Parathyroid adenoma (tissue), 2 donors: ENCODE measurements around the gene TOP1.

Experiments
- H2AFZ ChIP-seq: fragments of 300-600 bp; sonication (generic); one replicate; pipeline ENCODE4 v1.7.0; 2017; ENCODE audit warnings: antibody characterized with exemption, mild to moderate bottlenecking
- H3K27ac ChIP-seq: fragments of 300-600 bp; sonication (generic); one replicate; pipeline ENCODE4 v1.7.0; 2017
- H3K27me3 ChIP-seq: fragments of 300-600 bp; sonication (generic); one replicate; pipeline ENCODE4 v1.7.0; 2017; ENCODE audit warnings: low read length; ENCODE audit not compliant: control insufficient read depth, insufficient read depth
- H3K36me3 ChIP-seq: fragments of 300-600 bp; sonication (generic); one replicate; pipeline ENCODE4 v1.7.0; 2017; ENCODE audit warnings: low read length; ENCODE audit not compliant: control insufficient read depth, insufficient read depth
- H3K4me1 ChIP-seq: fragments of 300-600 bp; sonication (generic); one replicate; pipeline ENCODE4 v1.7.0; 2017; ENCODE audit warnings: control low read depth
- H3K4me2 ChIP-seq: fragments of 300-600 bp; sonication (generic); one replicate; pipeline ENCODE4 v1.7.0; 2017; ENCODE audit warnings: low read length
- H3K4me3 ChIP-seq: fragments of 300-600 bp; sonication (generic); one replicate; pipeline ENCODE4 v1.7.0; 2017; ENCODE audit warnings: low read depth, low read length
- H3K79me2 ChIP-seq: fragments of 300-600 bp; sonication (generic); one replicate; pipeline ENCODE4 v1.7.0; 2017; ENCODE audit warnings: control low read depth
- H3K9ac ChIP-seq: fragments of 300-600 bp; sonication (generic); one replicate; pipeline ENCODE4 v1.7.0; 2017; ENCODE audit warnings: mild to moderate bottlenecking
- H3K9me3 ChIP-seq: fragments of 300-600 bp; sonication (generic); one replicate; pipeline ENCODE4 v1.7.0; 2017; ENCODE audit warnings: low read length; ENCODE audit not compliant: control insufficient read depth
- TF ChIP-seq, protein P1 (sequence below): fragments of 300-600 bp; sonication (generic); IDR thresholded peaks from one replicate; pipeline ENCODE4 v1.7.0; 2017; ENCODE audit warnings: antibody characterized with exemption, mild to moderate bottlenecking
- donor health status: primary hyperparathyroidism.

Gene TOP1

DNA sequence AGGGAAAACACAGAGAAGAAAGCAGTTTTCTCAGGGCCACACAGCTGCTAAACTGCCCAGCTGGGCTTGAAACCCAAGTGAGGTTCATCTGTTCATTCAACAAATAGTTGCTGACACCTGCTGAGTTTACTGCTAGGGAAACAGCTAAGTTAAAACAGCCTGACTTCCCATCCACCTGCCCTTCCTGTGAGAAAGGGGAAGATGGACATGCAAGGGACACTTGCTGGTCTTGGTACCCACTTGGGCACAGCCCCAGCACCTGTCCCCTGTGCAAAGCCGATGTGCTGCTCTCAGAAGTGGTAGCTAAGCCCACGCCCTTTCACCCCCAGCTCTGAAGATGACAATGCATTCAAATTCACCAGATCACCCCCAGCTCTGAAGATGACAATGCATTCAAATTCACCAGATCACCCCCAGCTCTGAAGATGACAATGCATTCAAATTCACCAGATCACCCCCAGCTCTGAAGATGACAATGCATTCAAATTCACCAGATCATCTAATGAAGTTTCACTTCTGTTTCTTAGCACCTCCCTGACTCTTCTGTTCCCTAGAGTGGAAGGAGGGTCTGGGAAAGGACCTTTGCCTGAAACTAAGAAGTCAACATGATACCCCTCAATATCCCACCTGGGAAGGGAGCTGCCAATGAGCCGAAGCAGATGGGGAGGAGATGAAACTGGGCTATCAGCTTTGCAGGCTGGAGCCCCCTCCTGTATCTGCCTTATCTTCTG is 46.0 kb upstream of the TOP1 start:
- no peak overlapping the region for H3K4me3 ChIP-seq
- no peak overlapping the region for H3K9ac ChIP-seq
- H3K27ac ChIP-seq, result no peak overlapping the region
- no peak overlapping the region for H3K4me2 ChIP-seq
- no peaks in the 10 kb centered on the region for H3K79me2 ChIP-seq
- no peaks in the 10 kb centered on the region for H3K4me1 ChIP-seq
- H2AFZ ChIP-seq, result no peak overlapping the region
- no peaks in the 10 kb centered on the region for H3K9me3 ChIP-seq
- H3K36me3 ChIP-seq, result no peaks in the 10 kb centered on the region
- no peaks in the 10 kb centered on the region for H3K27me3 ChIP-seq
- TF ChIP-seq, protein P1, sequence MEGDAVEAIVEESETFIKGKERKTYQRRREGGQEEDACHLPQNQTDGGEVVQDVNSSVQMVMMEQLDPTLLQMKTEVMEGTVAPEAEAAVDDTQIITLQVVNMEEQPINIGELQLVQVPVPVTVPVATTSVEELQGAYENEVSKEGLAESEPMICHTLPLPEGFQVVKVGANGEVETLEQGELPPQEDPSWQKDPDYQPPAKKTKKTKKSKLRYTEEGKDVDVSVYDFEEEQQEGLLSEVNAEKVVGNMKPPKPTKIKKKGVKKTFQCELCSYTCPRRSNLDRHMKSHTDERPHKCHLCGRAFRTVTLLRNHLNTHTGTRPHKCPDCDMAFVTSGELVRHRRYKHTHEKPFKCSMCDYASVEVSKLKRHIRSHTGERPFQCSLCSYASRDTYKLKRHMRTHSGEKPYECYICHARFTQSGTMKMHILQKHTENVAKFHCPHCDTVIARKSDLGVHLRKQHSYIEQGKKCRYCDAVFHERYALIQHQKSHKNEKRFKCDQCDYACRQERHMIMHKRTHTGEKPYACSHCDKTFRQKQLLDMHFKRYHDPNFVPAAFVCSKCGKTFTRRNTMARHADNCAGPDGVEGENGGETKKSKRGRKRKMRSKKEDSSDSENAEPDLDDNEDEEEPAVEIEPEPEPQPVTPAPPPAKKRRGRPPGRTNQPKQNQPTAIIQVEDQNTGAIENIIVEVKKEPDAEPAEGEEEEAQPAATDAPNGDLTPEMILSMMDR, result no peak

DNA sequence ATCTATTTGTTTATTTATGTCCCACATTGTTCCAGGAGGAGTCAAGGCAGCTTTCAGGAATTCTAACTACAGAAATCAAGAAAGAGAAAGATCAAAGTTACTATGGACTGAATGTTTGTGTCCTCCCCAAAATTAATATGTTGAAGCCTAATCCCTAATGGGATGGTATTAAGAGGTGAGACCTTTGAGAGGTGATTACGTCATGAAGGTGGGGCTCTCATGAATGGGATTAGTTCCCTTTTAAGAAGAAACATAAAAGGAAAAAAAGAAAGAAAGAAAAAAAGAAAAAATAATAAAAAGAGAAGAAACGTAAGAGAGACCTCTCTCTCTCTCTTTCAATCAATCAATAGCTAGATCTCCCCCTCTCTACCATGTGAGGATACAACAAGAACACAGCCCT is 44.7 kb upstream of the TOP1 start:
- no peak overlapping the region for H3K4me3 ChIP-seq
- no peak overlapping the region for H3K4me2 ChIP-seq
- TF ChIP-seq, protein P1, result no peak
- no peaks in the 10 kb centered on the region for H3K4me1 ChIP-seq
- H3K27ac ChIP-seq, result no peak overlapping the region
- H3K9me3 ChIP-seq, result no peaks in the 10 kb centered on the region
- no peaks in the 10 kb centered on the region for H3K27me3 ChIP-seq
- no peaks in the 10 kb centered on the region for H3K79me2 ChIP-seq
- H2AFZ ChIP-seq, result no peak overlapping the region
- no peaks in the 10 kb centered on the region for H3K36me3 ChIP-seq
- H3K9ac ChIP-seq, result no peak overlapping the region

DNA sequence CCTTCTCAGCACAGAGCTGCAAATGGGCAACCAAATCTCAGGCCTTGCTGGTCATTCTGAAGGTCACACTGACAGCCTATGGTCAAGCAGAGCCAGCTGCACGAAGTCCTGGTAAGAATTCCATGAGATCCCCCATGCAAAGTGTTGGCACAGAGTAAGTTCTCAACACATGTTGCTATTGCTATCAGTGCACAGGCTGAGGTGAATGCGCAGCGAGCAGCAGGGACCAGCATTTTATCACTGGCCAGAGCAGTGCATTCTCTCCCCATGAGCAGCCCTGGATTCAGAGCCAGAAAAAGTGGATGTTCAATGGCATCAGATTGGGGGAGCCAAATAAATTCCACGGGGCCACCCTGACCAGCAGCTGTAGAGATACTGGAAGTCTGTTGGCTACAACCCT is 44.1 kb upstream of the TOP1 start:
- Histone ChIP-seq H3K36me3 (no peaks in the 10 kb centered on the region), H3K79me2 (no peaks in the 10 kb centered on the region), H3K9ac (no peak overlapping the region), H3K9me3 (no peaks in the 10 kb centered on the region), H2AFZ (no peak overlapping the region), H3K4me2 (no peak overlapping the region), H3K27me3 (no peaks in the 10 kb centered on the region), H3K27ac (no peak overlapping the region), H3K4me1 (no peaks in the 10 kb centered on the region), H3K4me3 (no peak overlapping the region)
- TF ChIP-seq, protein P1, result no peak

DNA sequence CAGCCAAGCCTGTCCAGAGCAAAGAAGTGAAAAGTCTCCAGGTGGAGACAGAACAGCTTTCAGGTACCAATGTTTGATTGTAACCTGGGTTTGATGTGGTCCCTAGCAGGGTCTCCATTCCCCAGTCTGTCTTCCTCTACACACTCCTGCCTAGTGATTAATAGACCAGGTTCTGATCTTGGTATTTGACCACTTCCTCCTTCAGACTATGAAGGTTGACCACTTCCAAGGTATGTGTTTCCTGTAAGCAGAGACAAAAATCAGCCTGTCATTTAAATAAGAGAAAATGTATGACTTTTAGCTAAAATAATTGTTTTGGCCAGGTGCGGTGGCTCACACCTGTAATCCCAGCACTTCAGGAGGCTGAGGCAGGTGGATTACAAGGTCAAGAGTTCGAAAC is 41.8 kb upstream of the TOP1 start:
- no peaks in the 10 kb centered on the region for H3K27me3 ChIP-seq
- H3K9ac ChIP-seq, result no peak overlapping the region
- H3K4me2 ChIP-seq, result no peak overlapping the region
- no peak overlapping the region for H3K4me3 ChIP-seq
- no peaks in the 10 kb centered on the region for H3K36me3 ChIP-seq
- no peaks in the 10 kb centered on the region for H3K4me1 ChIP-seq
- no peaks in the 10 kb centered on the region for H3K79me2 ChIP-seq
- no peak overlapping the region for H3K27ac ChIP-seq
- H2AFZ ChIP-seq, result no peak overlapping the region
- TF ChIP-seq, protein P1, result no peak
- no peaks in the 10 kb centered on the region for H3K9me3 ChIP-seq

DNA sequence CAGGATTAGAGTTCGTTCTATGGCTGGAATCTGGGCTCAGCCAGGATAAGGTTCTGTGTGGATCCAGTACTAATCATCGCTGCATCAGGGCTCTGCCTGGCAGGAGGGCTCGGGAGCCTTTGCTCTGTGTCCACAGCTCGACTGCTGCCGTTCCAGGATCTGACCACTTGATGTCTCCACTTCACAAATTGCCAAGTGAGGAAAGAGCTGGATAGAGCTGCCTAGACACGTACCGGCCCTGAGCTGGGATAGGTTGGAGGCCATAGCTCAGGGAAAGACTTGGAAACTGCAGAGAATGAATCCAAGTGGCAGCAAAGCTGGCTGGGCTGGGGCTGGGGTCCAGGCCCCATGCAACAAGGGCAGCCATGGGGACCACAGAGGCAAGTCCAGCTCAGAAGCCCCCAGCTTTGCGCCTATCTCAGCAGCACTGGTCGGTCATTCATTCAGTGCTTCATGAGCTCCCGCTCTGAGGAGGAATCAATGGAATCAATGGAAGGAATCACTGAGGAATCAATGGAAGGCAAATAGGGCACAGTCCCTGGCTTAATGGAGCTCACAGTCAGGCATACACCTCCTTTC is 38.0 kb upstream of the TOP1 start:
- Histone ChIP-seq H3K4me2 (no peak overlapping the region), H3K27me3 (no peaks in the 10 kb centered on the region), H3K4me3 (no peak overlapping the region), H3K27ac (no peak overlapping the region), H3K9ac (no peak overlapping the region), H3K79me2 (no peaks in the 10 kb centered on the region), H3K9me3 (no peaks in the 10 kb centered on the region), H2AFZ (peak overlapping the region; percentile 51), H3K4me1 (no peaks in the 10 kb centered on the region), H3K36me3 (no peaks in the 10 kb centered on the region)
- TF ChIP-seq, protein P1, result peak; percentile 80
